Measurements from ENCODE around the gene PLCB4.

Gene PLCB4

DNA sequence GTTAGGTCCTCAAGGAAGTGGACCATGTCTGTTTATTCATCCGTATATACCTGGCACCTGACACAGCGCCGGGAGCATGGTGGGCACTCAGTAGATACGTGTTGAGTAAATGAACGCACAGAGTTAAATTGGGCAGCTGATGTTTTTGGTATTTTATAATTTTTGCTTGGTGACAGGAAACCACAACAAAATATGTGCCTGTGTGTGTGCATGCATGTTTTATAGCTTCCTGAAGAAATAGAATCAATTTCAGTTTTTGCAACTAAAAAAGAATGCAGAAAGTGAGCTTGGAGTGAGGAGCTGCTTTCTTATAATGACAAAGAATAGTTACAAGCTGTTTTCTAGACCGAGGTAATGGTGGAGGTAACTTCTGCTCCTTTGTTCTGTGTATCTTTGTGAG, 91.4 kb downstream of the PLCB4 start:
- TF ChIP-seq, protein P1, sequence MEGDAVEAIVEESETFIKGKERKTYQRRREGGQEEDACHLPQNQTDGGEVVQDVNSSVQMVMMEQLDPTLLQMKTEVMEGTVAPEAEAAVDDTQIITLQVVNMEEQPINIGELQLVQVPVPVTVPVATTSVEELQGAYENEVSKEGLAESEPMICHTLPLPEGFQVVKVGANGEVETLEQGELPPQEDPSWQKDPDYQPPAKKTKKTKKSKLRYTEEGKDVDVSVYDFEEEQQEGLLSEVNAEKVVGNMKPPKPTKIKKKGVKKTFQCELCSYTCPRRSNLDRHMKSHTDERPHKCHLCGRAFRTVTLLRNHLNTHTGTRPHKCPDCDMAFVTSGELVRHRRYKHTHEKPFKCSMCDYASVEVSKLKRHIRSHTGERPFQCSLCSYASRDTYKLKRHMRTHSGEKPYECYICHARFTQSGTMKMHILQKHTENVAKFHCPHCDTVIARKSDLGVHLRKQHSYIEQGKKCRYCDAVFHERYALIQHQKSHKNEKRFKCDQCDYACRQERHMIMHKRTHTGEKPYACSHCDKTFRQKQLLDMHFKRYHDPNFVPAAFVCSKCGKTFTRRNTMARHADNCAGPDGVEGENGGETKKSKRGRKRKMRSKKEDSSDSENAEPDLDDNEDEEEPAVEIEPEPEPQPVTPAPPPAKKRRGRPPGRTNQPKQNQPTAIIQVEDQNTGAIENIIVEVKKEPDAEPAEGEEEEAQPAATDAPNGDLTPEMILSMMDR (IDR thresholded peaks at IDR 0.05; ENCODE audit: low read depth, low read length, missing control alignments): no peak
- no peak overlapping the region for H3K4me3 ChIP-seq (replicated peaks; ENCODE audit: low read depth, low read length)
- DNase-seq (ENCODE audit: extremely low read depth, low read depth): no peak

DNA sequence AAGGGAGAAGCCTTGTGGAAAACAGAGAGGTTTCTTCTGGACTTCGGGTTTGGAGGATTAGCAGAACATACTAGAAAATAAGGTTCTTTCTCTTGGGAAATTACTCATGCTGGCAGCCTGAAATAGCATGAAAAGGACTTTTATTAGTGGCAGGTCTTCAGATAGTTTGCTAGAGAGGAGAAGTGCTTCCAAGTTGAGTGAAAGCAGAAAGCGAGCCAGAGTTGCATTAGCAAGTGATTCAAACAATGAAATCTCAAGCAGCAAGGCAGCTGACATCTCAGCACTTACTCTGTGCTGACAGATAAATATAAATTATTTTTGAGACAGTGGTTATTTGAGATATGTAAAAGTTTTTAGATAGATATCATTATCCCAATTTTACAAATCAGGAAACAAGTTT, 91.9 kb downstream of the PLCB4 start:
- TF ChIP-seq, protein P1 (IDR thresholded peaks at IDR 0.05; ENCODE audit: low read depth, low read length, missing control alignments): no peak
- no peak overlapping the region for H3K4me3 ChIP-seq (replicated peaks; ENCODE audit: low read depth, low read length)
- DNase-seq (ENCODE audit: extremely low read depth, low read depth): no peak

DNA sequence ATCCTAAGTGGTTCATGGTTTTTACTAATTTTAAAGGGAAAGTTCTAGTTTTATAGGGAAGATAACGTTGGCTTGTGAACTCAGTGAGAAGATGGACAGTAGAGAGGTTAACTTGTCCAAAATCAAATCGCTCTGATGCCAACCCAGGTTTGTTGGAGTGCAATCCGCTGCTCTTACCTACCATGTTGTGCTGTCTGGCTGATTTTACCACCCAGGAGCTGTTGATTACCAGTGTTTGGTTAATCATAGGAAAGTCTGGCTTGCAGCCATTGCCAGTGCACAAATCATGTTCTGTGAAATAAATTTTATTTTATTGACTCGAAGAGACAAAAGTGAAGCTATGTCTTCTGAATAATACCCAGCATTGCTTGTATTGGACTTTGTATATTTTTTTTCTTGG, 92.4 kb downstream of the PLCB4 start:
- DNase-seq (ENCODE audit: extremely low read depth, low read depth): no peak
- TF ChIP-seq, protein P1 (IDR thresholded peaks at IDR 0.05; ENCODE audit: low read depth, low read length, missing control alignments): no peak
- no peak overlapping the region for H3K4me3 ChIP-seq (replicated peaks; ENCODE audit: low read depth, low read length)

DNA sequence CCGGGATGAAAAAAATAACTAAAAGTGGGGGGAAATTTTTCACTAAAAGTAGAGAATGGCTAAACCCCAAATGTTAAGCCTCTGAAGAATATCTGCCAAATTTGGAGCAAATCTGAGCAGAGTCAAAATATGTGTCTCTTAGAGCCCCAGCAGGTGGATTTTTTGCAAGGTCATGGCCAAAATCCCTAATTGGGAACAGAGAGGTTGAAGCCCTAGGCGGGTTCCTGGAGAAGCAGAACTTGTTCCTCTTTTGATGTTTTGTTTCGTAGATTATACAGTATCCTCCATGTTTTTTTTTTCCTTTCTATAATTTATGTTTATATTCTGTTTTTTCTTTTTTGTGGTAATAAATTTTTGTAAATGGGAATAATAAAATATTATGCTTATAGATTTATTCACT, 94.4 kb downstream of the PLCB4 start:
- H3K4me3 ChIP-seq (replicated peaks; ENCODE audit: low read depth, low read length): no peak overlapping the region
- TF ChIP-seq, protein P1 (IDR thresholded peaks at IDR 0.05; ENCODE audit: low read depth, low read length, missing control alignments): no peak
- DNase-seq (ENCODE audit: extremely low read depth, low read depth): no peak

DNA sequence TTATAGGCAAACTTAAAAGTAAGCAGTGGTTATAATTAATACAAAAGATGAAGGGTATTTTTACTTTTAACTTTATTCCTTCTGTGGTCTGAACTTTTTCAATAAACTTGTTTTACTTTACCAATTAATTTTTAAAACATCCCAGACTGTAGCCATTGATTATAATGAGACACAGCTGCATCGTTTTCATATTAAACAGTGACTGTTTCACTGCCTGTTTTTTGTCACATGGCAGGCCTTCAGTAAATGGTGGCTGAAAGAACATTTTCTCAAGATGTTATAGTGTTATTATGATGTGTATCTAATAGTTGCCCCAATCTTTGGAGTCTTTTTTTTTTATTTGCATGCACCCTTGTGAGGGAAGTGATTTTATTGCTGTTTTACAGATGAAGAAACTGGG, 95.1 kb downstream of the PLCB4 start:
- DNase-seq (ENCODE audit: extremely low read depth, low read depth): no peak
- TF ChIP-seq, protein P1 (IDR thresholded peaks at IDR 0.05; ENCODE audit: low read depth, low read length, missing control alignments): no peak
- no peak overlapping the region for H3K4me3 ChIP-seq (replicated peaks; ENCODE audit: low read depth, low read length)

DNA sequence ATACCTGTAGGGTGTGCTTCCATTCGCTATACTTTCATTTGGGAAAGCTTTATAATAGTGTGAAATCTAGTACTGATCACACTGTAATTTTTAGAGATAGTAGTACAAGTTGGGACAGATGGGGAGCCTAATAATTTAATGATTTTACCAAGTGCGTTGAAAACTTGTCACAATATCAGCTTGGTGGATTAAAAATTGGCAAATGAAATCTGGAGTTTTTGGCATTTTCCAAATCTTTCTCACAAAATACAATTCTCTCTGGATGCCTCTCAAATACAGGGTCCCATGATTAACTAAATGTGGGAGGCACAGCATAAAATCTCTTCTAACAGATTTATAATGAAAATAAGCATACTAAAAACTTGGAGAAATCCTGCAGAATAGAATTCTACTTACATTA, 96.4 kb downstream of the PLCB4 start:
- TF ChIP-seq, protein P1 (IDR thresholded peaks at IDR 0.05; ENCODE audit: low read depth, low read length, missing control alignments): no peak
- no peak for DNase-seq (ENCODE audit: extremely low read depth, low read depth)

DNA sequence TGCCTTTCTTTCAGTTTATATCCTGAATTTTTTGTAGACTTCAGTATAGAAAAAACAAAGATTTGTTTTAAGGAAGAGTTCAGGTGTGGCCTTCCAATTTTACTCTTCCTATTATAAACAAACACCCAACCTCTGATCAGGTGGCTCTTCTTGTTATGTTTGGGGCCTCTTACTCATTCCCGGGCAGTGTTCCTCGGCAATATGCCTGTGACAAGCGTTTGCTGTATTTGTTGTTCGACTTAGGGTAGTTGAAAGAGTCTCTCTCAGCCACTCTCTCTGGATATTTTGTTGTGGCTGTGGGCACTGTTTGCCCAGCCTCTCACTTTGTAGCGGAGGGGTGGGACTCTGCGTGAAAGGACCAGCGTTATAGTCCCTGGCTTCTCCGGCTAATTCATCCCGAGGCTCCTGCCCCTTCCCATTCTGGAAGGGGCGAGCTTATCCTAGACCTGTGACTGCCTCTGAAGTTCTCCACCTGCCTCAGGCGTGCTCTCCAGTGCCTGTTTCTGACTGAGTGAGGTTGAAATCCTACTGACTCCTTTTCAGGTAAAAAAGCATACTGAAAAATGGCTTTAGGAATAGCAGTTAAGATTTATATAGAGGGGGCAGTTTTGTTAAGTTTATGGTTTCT, 97.4 kb downstream of the PLCB4 start:
- no peak overlapping the region for H3K4me3 ChIP-seq (replicated peaks; ENCODE audit: low read depth, low read length)
- TF ChIP-seq, protein P1 (IDR thresholded peaks at IDR 0.05; ENCODE audit: low read depth, low read length, missing control alignments): no peak
- DNase-seq (ENCODE audit: extremely low read depth, low read depth): no peak

More for the DNA sequence above, 96.4 kb downstream of the PLCB4 start:
- H3K4me3 ChIP-seq (replicated peaks; ENCODE audit: low read depth, low read length): no peak overlapping the region

All from HFF-Myc (cell line).